Epithelial cell of esophagus (primary cell): ENCODE results near the gene JAG1.
A peak's percentile ranks its signal among the peaks of the same experiment; 100 is the strongest.

ENCODE experiments used
- DNase-seq: peaks from one replicate; pipeline ENCODE4 v3.0.0; 2010; ENCODE audit warnings: low read depth
- H3K4me3 ChIP-seq: 2 replicates; pipeline ENCODE4 v1.5.1; 2011; ENCODE audit warnings: mild to moderate bottlenecking, low read length, control low read depth
- TF ChIP-seq, protein P1 (sequence below): IDR thresholded peaks from 2 replicates; pipeline ENCODE4 v1.5.1; 2011; ENCODE audit warnings: low read depth, mild to moderate bottlenecking, low read length, control low read depth, inconsistent platforms; ENCODE audit not compliant: insufficient read depth; ENCODE audit errors: missing control alignments

Gene JAG1

DNA sequence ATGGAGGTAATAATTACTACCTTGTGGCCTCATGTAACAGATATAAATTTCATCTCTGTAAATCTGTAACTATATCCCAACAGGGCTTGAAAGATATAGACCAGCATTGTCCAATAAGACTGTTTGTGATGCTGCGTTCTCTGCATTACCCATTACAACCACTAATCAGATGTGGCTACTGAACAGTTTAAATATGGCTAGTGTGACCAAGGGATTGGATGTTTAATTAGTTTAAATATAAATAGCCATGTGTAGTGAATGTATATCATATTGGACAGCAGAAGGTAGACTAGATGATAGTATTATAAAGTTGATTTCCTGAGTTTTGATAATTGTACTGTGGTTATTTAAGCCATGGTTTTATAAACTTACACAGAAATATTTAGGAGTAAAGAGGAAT is 27.8 kb upstream of the JAG1 start:
- TF ChIP-seq, protein P1, sequence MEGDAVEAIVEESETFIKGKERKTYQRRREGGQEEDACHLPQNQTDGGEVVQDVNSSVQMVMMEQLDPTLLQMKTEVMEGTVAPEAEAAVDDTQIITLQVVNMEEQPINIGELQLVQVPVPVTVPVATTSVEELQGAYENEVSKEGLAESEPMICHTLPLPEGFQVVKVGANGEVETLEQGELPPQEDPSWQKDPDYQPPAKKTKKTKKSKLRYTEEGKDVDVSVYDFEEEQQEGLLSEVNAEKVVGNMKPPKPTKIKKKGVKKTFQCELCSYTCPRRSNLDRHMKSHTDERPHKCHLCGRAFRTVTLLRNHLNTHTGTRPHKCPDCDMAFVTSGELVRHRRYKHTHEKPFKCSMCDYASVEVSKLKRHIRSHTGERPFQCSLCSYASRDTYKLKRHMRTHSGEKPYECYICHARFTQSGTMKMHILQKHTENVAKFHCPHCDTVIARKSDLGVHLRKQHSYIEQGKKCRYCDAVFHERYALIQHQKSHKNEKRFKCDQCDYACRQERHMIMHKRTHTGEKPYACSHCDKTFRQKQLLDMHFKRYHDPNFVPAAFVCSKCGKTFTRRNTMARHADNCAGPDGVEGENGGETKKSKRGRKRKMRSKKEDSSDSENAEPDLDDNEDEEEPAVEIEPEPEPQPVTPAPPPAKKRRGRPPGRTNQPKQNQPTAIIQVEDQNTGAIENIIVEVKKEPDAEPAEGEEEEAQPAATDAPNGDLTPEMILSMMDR: no peak
- no peak for DNase-seq
- no peak overlapping the region for H3K4me3 ChIP-seq

DNA sequence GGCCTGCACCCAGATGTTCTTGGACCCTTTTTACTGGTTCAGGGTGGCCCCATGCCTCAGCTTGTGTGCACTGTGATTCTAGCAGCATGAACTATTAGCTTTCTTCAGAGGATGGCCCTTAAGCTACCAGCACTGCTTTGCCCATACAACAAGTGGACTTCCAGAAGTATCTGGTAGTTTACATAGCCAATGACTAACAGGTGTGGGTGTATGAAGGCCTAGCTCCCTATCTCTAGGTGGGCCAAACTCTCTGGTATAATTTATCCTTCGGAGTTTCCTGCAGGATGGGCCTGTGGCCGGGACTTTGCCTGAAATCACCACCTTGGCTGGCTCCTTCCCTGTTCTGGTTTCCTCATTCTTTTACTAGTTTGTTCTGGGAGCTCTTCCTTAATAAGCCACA is 26.1 kb upstream of the JAG1 start:
- DNase-seq: no peak
- no peak overlapping the region for H3K4me3 ChIP-seq
- TF ChIP-seq, protein P1: no peak

DNA sequence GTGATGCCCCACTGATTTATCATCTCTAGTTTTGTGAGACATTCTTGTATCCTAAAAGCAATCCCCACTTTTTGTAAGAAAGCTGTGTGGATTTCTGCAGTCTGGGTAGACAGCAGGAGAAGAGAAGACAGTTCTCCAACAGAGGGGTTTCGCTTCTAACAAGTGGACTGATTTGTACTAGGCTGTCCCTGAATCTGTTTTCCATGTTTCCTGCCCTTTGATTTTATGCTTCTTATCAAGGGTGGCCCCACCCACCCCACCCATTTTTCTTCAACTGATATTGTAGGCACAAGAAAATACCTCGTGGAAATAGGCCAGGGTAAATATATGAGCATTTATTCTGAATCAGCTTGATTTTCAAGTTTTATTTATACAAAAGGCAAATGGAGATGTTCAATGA is 25.7 kb upstream of the JAG1 start:
- H3K4me3 ChIP-seq: no peak overlapping the region
- DNase-seq: no peak
- TF ChIP-seq, protein P1: no peak

DNA sequence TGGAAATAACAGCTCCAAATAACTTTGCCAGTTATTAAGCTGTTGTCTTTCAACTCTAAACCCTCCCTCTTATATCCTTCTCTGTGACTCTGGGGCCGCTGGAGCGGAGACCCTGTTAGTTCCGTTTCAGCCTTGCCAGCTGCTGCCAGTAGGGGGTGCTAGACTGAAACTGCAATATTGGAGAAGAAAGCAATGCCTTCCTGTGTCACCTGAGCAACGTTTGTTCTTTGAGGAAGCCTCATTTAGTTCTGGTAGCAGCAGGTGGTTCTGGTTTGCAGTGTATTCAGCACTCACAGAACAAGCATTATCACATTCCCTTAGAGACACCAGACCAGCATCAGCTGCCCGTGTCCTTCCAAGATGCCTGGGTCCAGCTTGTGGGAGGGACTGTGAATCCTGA is 22.9 kb upstream of the JAG1 start:
- no peak overlapping the region for H3K4me3 ChIP-seq
- TF ChIP-seq, protein P1: peak; percentile 65
- DNase-seq: no peak

DNA sequence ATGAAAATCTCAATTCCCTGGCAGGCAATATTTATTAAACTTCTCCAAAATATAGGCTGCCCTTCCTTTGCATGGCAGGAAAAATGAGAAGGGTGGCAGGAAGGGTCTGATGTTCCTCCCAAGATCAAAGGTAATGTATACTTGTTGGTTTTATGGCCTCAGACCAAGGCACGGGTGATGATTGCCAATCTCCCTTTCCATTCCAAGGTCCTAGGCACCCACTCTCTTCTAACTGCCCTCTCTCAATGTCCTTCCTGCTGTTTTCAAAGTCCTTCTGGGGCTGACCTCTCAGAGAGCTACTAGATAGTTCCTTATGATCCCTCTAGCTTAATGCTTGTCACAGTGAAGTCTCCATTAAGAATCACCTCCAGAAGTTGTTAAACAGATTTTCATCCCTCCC is 15.6 kb upstream of the JAG1 start:
- H3K4me3 ChIP-seq: no peak overlapping the region
- no peak for DNase-seq
- TF ChIP-seq, protein P1: no peak

DNA sequence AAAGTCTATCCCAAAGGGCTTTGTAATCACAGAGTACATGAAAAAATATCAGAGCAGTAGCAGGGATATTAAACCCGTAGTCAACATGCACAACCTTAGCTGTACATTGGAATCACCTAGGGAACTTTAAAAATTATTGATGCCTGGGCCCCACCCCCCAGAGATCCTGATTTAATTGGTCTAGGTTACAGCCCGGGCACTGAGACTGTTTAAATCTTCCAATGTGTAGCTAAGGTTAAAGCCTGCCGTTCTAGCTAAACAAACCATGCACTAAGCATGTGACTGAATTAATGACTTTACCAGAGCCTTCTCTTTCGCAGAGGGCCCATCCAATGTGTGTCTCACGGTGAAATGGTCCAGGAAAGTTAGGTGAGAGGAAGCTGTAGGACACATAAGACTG is 14.1 kb upstream of the JAG1 start:
- TF ChIP-seq, protein P1: no peak
- no peak overlapping the region for H3K4me3 ChIP-seq
- DNase-seq: no peak

DNA sequence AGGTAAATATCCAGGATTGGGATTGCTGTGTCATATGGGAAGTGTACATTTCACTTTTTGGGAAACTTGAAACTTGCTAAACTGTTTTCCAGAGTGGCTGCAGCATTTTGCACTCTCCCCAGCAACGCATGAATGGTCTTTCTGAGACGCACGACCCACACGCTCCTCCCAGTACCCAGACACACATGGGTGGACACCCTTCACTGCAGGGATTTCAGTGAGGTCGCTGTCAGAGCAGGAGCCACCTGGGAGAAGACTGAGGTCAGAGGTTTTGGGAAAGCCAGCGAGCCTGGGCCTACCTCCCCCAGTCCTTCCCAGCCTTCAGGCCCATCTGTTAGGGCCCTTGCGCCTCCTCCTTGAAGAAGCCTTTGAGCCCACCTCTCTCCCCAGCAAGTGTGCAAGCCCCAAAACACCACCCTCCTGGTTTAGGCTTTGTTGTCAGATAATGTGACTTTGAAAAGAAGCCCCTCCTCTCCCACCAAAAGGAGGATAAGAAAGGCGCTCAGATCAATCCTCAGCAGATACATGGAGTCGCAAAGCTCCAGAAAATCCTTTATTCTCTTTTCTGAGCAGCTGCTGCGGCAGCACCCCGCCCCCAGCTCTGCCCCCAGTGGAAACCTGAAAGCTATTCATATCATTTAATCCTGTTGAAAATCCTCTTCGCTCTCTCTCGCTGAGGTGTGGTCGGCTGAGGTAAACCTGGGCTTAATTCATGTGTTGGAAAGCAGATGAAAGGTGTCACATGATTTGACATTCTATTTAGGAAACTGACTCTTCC is 12.7 kb upstream of the JAG1 start:
- DNase-seq: no peak
- TF ChIP-seq, protein P1: no peak
- H3K4me3 ChIP-seq: no peak overlapping the region
